PC-9 (cell line): ENCODE measurements around the gene CHRNB1.

Source experiments
- EZH2 ChIP-seq: fragments of 200-600 bp; sonication (generic); IDR thresholded peaks from 2 replicates; pipeline ENCODE4 v1.8.0; 2017; ENCODE audit warnings: antibody characterized with exemption, low read depth
- TF ChIP-seq, protein P1 (sequence below): fragments of 200-600 bp; sonication (generic); conservative IDR thresholded peaks from 2 replicates; pipeline ENCODE4 v1.6.1; 2017; ENCODE audit warnings: mixed run types, antibody characterized with exemption, mild to moderate bottlenecking, moderate library complexity

DNA sequence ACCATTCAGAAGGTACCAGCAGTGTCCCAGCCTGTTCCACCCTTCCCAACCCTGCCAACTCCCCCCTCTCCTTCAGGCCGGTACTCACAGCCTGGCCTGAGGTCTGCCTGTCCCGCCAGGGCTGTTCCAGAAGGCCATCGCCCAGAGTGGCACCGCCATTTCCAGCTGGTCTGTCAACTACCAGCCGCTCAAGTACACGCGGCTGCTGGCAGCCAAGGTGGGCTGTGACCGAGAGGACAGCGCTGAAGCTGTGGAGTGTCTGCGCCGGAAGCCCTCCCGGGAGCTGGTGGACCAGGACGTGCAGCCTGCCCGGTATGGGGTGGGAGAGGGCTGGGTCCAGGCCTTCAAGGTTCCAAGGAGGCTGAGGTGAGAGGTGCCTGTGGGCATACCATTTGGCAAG is 30.0 kb upstream of the CHRNB1 start:
- TF ChIP-seq, protein P1, sequence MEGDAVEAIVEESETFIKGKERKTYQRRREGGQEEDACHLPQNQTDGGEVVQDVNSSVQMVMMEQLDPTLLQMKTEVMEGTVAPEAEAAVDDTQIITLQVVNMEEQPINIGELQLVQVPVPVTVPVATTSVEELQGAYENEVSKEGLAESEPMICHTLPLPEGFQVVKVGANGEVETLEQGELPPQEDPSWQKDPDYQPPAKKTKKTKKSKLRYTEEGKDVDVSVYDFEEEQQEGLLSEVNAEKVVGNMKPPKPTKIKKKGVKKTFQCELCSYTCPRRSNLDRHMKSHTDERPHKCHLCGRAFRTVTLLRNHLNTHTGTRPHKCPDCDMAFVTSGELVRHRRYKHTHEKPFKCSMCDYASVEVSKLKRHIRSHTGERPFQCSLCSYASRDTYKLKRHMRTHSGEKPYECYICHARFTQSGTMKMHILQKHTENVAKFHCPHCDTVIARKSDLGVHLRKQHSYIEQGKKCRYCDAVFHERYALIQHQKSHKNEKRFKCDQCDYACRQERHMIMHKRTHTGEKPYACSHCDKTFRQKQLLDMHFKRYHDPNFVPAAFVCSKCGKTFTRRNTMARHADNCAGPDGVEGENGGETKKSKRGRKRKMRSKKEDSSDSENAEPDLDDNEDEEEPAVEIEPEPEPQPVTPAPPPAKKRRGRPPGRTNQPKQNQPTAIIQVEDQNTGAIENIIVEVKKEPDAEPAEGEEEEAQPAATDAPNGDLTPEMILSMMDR = no peak
- TF ChIP-seq EZH2 = no peak
